ENCODE measurements around the gene MISP. TPM values are rescaled to one million over a fixed set of nuclear protein-coding genes. Genes with fewer than 3 reads are reported as not detected.

The MISP gene
- total and polyA plus RNA-seq, 2 of the 13 experiments (the other 11 are each of a cell fraction or from before 2014, with no cell fraction given) = 0.67 to 1.3 TPM

DNA sequence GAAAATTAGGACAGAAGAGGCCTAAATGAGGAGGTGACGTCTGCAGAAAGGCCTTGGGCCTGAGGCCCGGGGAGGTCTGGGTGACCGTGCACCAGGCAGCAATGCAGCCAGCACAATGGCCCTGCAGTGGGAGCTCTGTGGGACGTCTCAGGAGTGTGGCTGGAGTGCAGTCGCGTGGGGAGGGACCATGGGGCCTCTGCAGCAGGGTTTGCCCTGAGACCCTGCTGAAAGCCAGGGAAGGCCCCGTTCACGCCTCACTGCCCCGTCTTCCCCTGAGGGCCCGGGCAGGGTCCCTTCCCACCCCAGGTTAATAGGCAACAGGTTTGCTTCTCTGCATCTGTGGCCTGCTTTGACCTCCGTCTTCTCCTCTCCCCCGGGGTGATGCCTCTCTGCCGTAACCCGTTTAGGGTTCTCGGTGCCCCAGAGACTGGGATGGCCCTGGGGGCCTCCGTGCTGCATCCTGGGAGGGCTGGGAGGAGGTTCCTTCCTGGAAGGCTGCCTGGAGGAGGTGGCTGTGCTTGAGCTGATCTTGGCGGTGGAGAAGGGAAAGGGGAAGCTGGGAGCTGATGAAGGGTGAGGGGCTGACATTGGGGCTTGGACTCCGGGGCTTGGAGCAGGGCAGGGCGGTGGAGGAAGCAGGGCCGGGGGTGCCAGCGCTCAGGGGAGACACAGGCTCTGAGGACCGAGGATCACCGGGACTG is 32.5 kb upstream of the MISP start:
- POLR2A ChIA-PET = interaction anchor here (0.8 to 2.3 kb wide), 3 partner anchors 10 to 55 kb away, joined by 3 to 18 read pairs (median 3); partner anchors contain the start of genes PALM and RNF126
- Histone ChIP-seq H3K27ac (ENCODE audit: extremely low read length, insufficient read depth, low read length) (peak overlapping the region; percentile 49), H2AFZ (ENCODE audit: low read length) (no peak overlapping the region), H3K36me3 (replicated peaks in 1 of 2; ENCODE audit: control insufficient read depth in 1 of 2, insufficient read depth in 2 of 2, low read length in 2 of 2) (no peaks in the 10 kb centered on the region), H3K27me3 (ENCODE audit: control insufficient read depth in 1 of 2, insufficient read depth in 2 of 2, low read length in 2 of 2) (no peaks in the 10 kb centered on the region), H3K9ac (ENCODE audit: insufficient read depth, low read depth, low read length) (peak overlapping the region; percentile 12; the same call in 1 of the 2 replicates), H3K4me2 (ENCODE audit: low read depth, low read length) (peak overlapping the region; percentile 59), H3K9me3 (ENCODE audit: low read length) (0 out of 2 replicates have a peak, but pooled peaks cover 4% of the 10 kb centered on the region), H4K20me1 (ENCODE audit: insufficient read depth, low read length) (no peaks in the 10 kb centered on the region), H3K4me1 (ENCODE audit: insufficient read depth, low read length) (peaks cover 43% of the 10 kb centered on the region), H3K79me2 (ENCODE audit: insufficient read depth, low read length) (no peaks in the 10 kb centered on the region), H3K4me3 (replicated peaks in 1 of 3; ENCODE audit: insufficient read depth in 1 of 3, low read depth in 2 of 3, low read length in 3 of 3) (peak overlapping the region in 2 of 3 experiments; percentile 33 to 55; a peak in 3 of 6 replicates)
- no peak for TF ChIP-seq ZNF20 (CRISPR knock-in tag; IDR thresholded peaks at IDR 0.05)
- TF ChIP-seq JARID2 (CRISPR knock-in tag; IDR thresholded peaks at IDR 0.05; ENCODE audit: insufficient replicate concordance) = no peak
- 0 out of 2 replicates have a peak, but pooled peaks have one; percentile 8 for TF ChIP-seq MTA1 (CRISPR knock-in tag; IDR thresholded peaks at IDR 0.05; ENCODE audit: borderline replicate concordance)
- no peak for TF ChIP-seq PPARG (CRISPR knock-in tag; conservative IDR thresholded peaks at IDR 0.05)
- TF ChIP-seq, protein P1, sequence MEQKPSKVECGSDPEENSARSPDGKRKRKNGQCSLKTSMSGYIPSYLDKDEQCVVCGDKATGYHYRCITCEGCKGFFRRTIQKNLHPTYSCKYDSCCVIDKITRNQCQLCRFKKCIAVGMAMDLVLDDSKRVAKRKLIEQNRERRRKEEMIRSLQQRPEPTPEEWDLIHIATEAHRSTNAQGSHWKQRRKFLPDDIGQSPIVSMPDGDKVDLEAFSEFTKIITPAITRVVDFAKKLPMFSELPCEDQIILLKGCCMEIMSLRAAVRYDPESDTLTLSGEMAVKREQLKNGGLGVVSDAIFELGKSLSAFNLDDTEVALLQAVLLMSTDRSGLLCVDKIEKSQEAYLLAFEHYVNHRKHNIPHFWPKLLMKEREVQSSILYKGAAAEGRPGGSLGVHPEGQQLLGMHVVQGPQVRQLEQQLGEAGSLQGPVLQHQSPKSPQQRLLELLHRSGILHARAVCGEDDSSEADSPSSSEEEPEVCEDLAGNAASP (CRISPR knock-in tag; IDR thresholded peaks at IDR 0.05; ENCODE audit: borderline replicate concordance) = 0 out of 2 replicates have a peak, but pooled peaks have one; percentile 62
- 0 out of 2 replicates have a peak, but pooled peaks have one; percentile 19 for TF ChIP-seq ZNF234 (CRISPR knock-in tag; conservative IDR thresholded peaks at IDR 0.05)
- TF ChIP-seq, protein P2, sequence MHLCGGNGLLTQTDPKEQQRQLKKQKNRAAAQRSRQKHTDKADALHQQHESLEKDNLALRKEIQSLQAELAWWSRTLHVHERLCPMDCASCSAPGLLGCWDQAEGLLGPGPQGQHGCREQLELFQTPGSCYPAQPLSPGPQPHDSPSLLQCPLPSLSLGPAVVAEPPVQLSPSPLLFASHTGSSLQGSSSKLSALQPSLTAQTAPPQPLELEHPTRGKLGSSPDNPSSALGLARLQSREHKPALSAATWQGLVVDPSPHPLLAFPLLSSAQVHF (CRISPR knock-in tag; IDR thresholded peaks at IDR 0.05) = no peak
- TF ChIP-seq SALL1 (CRISPR knock-in tag; IDR thresholded peaks at IDR 0.05) = 0 out of 2 replicates have a peak, but pooled peaks have one; percentile 6
- peak; percentile 39 for TF ChIP-seq ZFP36 (IDR thresholded peaks at IDR 0.05; ENCODE audit: borderline replicate concordance, low read depth, low read length, partially characterized antibody)
- peak; percentile 8; the same call in 1 of the 2 replicates for TF ChIP-seq SAP130 (CRISPR knock-in tag; IDR thresholded peaks at IDR 0.05; ENCODE audit: low read depth)
- TF ChIP-seq NCOR1 (IDR thresholded peaks at IDR 0.05; ENCODE audit: borderline replicate concordance, low read length) = no peak
- TF ChIP-seq ZFX (CRISPR knock-in tag; IDR thresholded peaks at IDR 0.05; ENCODE audit: low read depth) = peak; percentile 10
- no peak for TF ChIP-seq SOX6 (IDR thresholded peaks at IDR 0.05)
- TF ChIP-seq SOX6 (CRISPR knock-in tag; IDR thresholded peaks at IDR 0.05) = no peak
- no peak for TF ChIP-seq THAP11 (CRISPR knock-in tag; IDR thresholded peaks at IDR 0.05)
- TF ChIP-seq, protein P3, sequence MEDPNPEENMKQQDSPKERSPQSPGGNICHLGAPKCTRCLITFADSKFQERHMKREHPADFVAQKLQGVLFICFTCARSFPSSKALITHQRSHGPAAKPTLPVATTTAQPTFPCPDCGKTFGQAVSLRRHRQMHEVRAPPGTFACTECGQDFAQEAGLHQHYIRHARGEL (CRISPR knock-in tag; IDR thresholded peaks at IDR 0.05) = no peak
- peak; percentile 15; the same call in 1 of the 2 replicates for TF ChIP-seq RFXAP (CRISPR knock-in tag; IDR thresholded peaks at IDR 0.05; ENCODE audit: borderline replicate concordance)
- 12% methylated on average over 19 of the region's 23 CpGs for WGBS (ENCODE audit: low lambda C conversion rate)
- ATAC-seq (peak; percentile 50), DNase-seq (ENCODE audit: low spot score) (no peak), FAIRE-seq (no peak)
- CTCF ChIA-PET (ENCODE audit: low intra/inter-chr PET ratio, low total read pairs) = no interaction called here
- intact Hi-C loops (cut with micrococcal nuclease; ENCODE audit: unreplicated experiment) (no loop called here), in situ Hi-C loops (cut with HindIII; ENCODE audit: extremely low pct_ligation_motif_present, low pct_unique_long_range_greater_than_20kb) (no loop called here)
- BruUV-seq (replicated peaks) = no TSS peak

Measured in HepG2 (cell line).